ENCODE results near the gene PRAMEF11.

GRCh38 chr1:12799730-12800129, 31.5 kb downstream of the PRAMEF11 start:
- TF ChIP-seq CTCF (IDR thresholded peaks at IDR 0.05) (no peak), POLR2AphosphoS5 (IDR thresholded peaks at IDR 0.05) (no peak), POLR2A (IDR thresholded peaks at IDR 0.05) (no peak)
